SK-N-SH (cell line): Measurements from ENCODE around the gene ELN. TPM values are rescaled to one million over a fixed set of nuclear protein-coding genes. Genes with fewer than 3 reads are reported as not detected.

Experiments
- CTCF ChIA-PET: fragments of 300-600, 350-600 bp; formaldehyde crosslinking; extraction: SDS; loops from one replicate; lab custom pipeline; 2021; lab: Yijun Ruan, JAX
- POLR2A ChIA-PET: fragments of 350-600 bp; sonication (Branson Sonifier 250); formaldehyde crosslinking; extraction: SDS; loops from one replicate; lab custom pipeline; 2020; ENCODE audit warnings: antibody characterized with exemption, inconsistent platforms; lab: Yijun Ruan, JAX
- DNase-seq: peaks from one replicate; pipeline ENCODE4 v3.0.0; 2012
- H2AFZ ChIP-seq: fragments of 200-600 bp; sonication (generic); 2 replicates; pipeline ENCODE4 v1.8.1; 2016; ENCODE audit warnings: antibody characterized with exemption, mild to moderate bottlenecking, low read depth
- H3F3A ChIP-seq: fragments of 200-600 bp; sonication (generic); replicated peaks from 2 replicates; pipeline ENCODE3; 2016; ENCODE audit warnings: antibody characterized with exemption, mild to moderate bottlenecking; ENCODE audit not compliant: insufficient read depth
- H3K27ac ChIP-seq, 2 experiments: fragments of 200-500 bp in 1 of 2; fragments of 200-600 bp in 1 of 2; sonication (Bioruptor generic) in 1 of 2; sonication (generic), shearing (Covaris generic) in 1 of 2; 2 replicates each; pipeline versions ENCODE4 v1.5.1 to v1.6.1; 2014 to 2016; ENCODE audit warnings: low read depth in 2 of 2, inconsistent platforms in 1 of 2, low read length in 1 of 2, mild to moderate bottlenecking in 1 of 2, mixed read lengths in 1 of 2
- H3K27me3 ChIP-seq: fragments of 200-600 bp; sonication (generic), shearing (Covaris generic); 2 replicates; pipeline ENCODE4 v1.6.1; 2016; ENCODE audit warnings: mixed run types; ENCODE audit not compliant: insufficient read depth
- H3K36me3 ChIP-seq, 2 experiments: fragments of 200-500 bp in 1 of 2; fragments of 200-600 bp in 1 of 2; sonication (Bioruptor generic) in 1 of 2; sonication (generic) in 1 of 2; replicated peaks in 1 of 2; 2 replicates each; pipeline versions ENCODE3 to v1.5.1; 2014 to 2016; ENCODE audit warnings: low read length in 1 of 2, mild to moderate bottlenecking in 1 of 2; ENCODE audit not compliant: insufficient read depth in 2 of 2, control insufficient read depth in 1 of 2
- H3K4me1 ChIP-seq, 2 experiments: fragments of 200-500 bp in 1 of 2; fragments of 200-600 bp in 1 of 2; sonication (Bioruptor generic) in 1 of 2; sonication (generic), shearing (Covaris generic) in 1 of 2; 2 replicates each; pipeline versions ENCODE4 v1.5.1 to v1.6.1; 2014 to 2016; ENCODE audit warnings: low read depth in 1 of 2, low read length in 1 of 2, mixed run types in 1 of 2; ENCODE audit not compliant: insufficient read depth in 2 of 2, control insufficient read depth in 1 of 2
- H3K4me2 ChIP-seq: fragments of 200-600 bp; sonication (generic), shearing (Covaris generic); 2 replicates; pipeline ENCODE4 v1.6.1; 2017; ENCODE audit warnings: mixed run types
- H3K4me3 ChIP-seq, 2 experiments: fragments of 200-500 bp in 1 of 2; fragments of 200-600 bp in 1 of 2; sonication (Bioruptor generic) in 1 of 2; sonication (generic), shearing (Covaris generic) in 1 of 2; 2 replicates each; pipeline versions ENCODE4 v1.5.1 to v1.8.1; 2014 to 2016; ENCODE audit warnings: low read depth in 2 of 2, inconsistent platforms in 1 of 2, low read length in 1 of 2, mild to moderate bottlenecking in 1 of 2, mixed read lengths in 1 of 2, moderate library complexity in 1 of 2
- H3K79me2 ChIP-seq: fragments of 200-600 bp; sonication (generic); 2 replicates; pipeline ENCODE4 v1.8.1; 2017; ENCODE audit warnings: mild to moderate bottlenecking; ENCODE audit not compliant: insufficient read depth
- H3K9ac ChIP-seq: fragments of 200-600 bp; sonication (generic); 2 replicates; pipeline ENCODE4 v1.6.1; 2017; ENCODE audit warnings: mixed run types
- H3K9me2 ChIP-seq: fragments of 200-600 bp; sonication (generic); 2 replicates; pipeline ENCODE4 v1.6.1; 2017; ENCODE audit warnings: mixed run types
- H3K9me3 ChIP-seq: fragments of 200-600 bp; sonication (generic); 2 replicates; pipeline ENCODE4 v1.6.1; 2017; ENCODE audit warnings: mixed run types, mild to moderate bottlenecking, moderate library complexity
- H4K20me1 ChIP-seq: fragments of 200-600 bp; sonication (generic); 2 replicates; pipeline ENCODE4 v1.6.1; 2017; ENCODE audit warnings: mild to moderate bottlenecking, mixed run types; ENCODE audit not compliant: insufficient read depth
- EP300 ChIP-seq, 2 experiments: IDR thresholded peaks; 2 replicates each; pipeline versions ENCODE4 v1.4.0 to v1.6.1; 2012; ENCODE audit warnings: borderline replicate concordance in 1 of 2, low read depth in 1 of 2, low read length in 1 of 2
- EZH2phosphoT487 ChIP-seq: fragments of 200-600 bp; sonication (generic); IDR thresholded peaks from 2 replicates; pipeline ENCODE4 v1.6.1; 2017; ENCODE audit warnings: low read depth, mixed run types, mild to moderate bottlenecking, antibody characterized with exemption, moderate library complexity, borderline replicate concordance
- FOXM1 ChIP-seq: IDR thresholded peaks from 2 replicates; pipeline ENCODE4 v1.4.0; 2012; ENCODE audit warnings: low read depth, mild to moderate bottlenecking
- IRF3 ChIP-seq: fragments of 150-350 bp; IDR thresholded peaks from 2 replicates; pipeline ENCODE4 v1.6.1; 2016; ENCODE audit warnings: mild to moderate bottlenecking, low read depth, low read length
- MEF2A ChIP-seq: IDR thresholded peaks from 2 replicates; pipeline ENCODE4 v1.4.0; 2012; ENCODE audit warnings: low read depth, borderline replicate concordance
- MXI1 ChIP-seq: IDR thresholded peaks from 2 replicates; pipeline ENCODE4 v1.6.1; 2012; ENCODE audit warnings: mild to moderate bottlenecking, low read depth, low read length, improper control_type of control experiment
- PBX3 ChIP-seq: IDR thresholded peaks from 2 replicates; pipeline ENCODE4; 2012
- POLR2AphosphoS5 ChIP-seq: IDR thresholded peaks from 2 replicates; pipeline ENCODE4 v1.6.1; 2012; ENCODE audit warnings: low read depth, low read length
- RAD21 ChIP-seq: IDR thresholded peaks from 2 replicates; pipeline ENCODE4 v1.6.1; 2012; ENCODE audit warnings: mild to moderate bottlenecking, low read length
- TAF1 ChIP-seq: IDR thresholded peaks from 2 replicates; pipeline ENCODE4 v1.6.1; 2012; ENCODE audit warnings: low read depth, mild to moderate bottlenecking, low read length, moderate library complexity, borderline replicate concordance
- TEAD4 ChIP-seq: IDR thresholded peaks from 2 replicates; pipeline ENCODE4 v1.4.0; 2012; ENCODE audit warnings: mild to moderate bottlenecking, borderline replicate concordance; ENCODE audit not compliant: insufficient read depth
- YY1 ChIP-seq: IDR thresholded peaks from 2 replicates; pipeline ENCODE4 v1.4.0; 2012; ENCODE audit warnings: low read depth, mild to moderate bottlenecking
- WGBS: methylation state at CpG from one replicate; pipeline ENCODE4 v1.1.6; 2017; ENCODE audit warnings: low lambda C conversion rate; 5-methylcytosine and 5-hydroxymethylcytosine counted together
- polyA plus RNA-seq, 3 experiments: library from polyadenylated mRNA; depleted of rRNA; stranded (reverse); fragments of >200 nt; gene quantifications; 2 replicates each; pipeline ENCODE4 v1.2.3, GENCODE V29; 2012
- TF ChIP-seq, protein P1 (sequence below): IDR thresholded peaks from 2 replicates; pipeline ENCODE4 v1.6.1; 2012; ENCODE audit warnings: mild to moderate bottlenecking, low read depth, low read length, moderate library complexity
- TF ChIP-seq, protein P2 (sequence below): IDR thresholded peaks from 2 replicates; pipeline ENCODE4 v1.4.0; 2012; ENCODE audit warnings: low read depth
- TF ChIP-seq, protein P3 (sequence below): fragments of 150-350 bp; IDR thresholded peaks from 2 replicates; pipeline ENCODE4 v1.6.1; 2017; ENCODE audit warnings: antibody characterized with exemption, low read length, low read depth, borderline replicate concordance

ELN gene
- polyA plus RNA-seq, 1 of the 3 experiments (the other 2 are of a cell fraction) = 12.5 TPM

DNA sequence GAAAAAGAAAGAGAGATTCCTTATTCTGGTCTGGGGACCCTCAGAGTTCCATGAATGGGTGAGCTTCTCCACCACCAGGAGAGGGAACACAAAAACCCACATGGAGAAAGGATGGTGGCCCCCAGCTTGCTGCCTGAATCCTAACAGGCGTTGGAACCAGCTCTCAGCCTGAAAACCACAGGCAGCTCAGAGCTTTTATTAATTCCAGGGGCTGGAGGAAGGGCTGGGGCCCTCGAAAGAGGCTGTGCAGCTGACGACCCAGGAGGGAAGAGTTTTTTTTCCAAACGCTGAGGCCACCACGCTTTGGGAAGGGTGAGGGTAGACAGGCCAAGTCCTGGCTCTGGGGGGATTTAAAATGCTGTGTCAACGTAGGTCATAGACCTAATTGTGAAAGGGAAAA lies 10.8 kb upstream of the ELN start:
- POLR2A ChIA-PET = no interaction called here
- Histone ChIP-seq H3K9ac (no peak overlapping the region), H3K27ac (no peak overlapping the region), H3K79me2 (no peaks in the 10 kb centered on the region), H3K4me3 (no peak overlapping the region), H3K4me2 (no peak overlapping the region), H4K20me1 (no peaks in the 10 kb centered on the region), H3F3A (peaks cover 17% of the 10 kb centered on the region), H3K27me3 (no peaks in the 10 kb centered on the region), H3K36me3 (no peaks in the 10 kb centered on the region), H2AFZ (no peak overlapping the region), H3K9me2 (no peaks in the 10 kb centered on the region), H3K4me1 (peaks cover 5 to 25% of the 10 kb centered on the region in 2 experiments; a peak in 2 of 4 replicates), H3K9me3 (no peaks in the 10 kb centered on the region)
- WGBS = 68% methylated on average over 6 of the region's 6 CpGs
- CTCF ChIA-PET = interaction anchor here (0.9 to 4.9 kb wide), 4 partner anchors 8 to 189 kb away, joined by 3 to 48 read pairs (median 3); partner anchors contain the start of gene ELN
- DNase-seq = no peak
- TF ChIP-seq, protein P1, sequence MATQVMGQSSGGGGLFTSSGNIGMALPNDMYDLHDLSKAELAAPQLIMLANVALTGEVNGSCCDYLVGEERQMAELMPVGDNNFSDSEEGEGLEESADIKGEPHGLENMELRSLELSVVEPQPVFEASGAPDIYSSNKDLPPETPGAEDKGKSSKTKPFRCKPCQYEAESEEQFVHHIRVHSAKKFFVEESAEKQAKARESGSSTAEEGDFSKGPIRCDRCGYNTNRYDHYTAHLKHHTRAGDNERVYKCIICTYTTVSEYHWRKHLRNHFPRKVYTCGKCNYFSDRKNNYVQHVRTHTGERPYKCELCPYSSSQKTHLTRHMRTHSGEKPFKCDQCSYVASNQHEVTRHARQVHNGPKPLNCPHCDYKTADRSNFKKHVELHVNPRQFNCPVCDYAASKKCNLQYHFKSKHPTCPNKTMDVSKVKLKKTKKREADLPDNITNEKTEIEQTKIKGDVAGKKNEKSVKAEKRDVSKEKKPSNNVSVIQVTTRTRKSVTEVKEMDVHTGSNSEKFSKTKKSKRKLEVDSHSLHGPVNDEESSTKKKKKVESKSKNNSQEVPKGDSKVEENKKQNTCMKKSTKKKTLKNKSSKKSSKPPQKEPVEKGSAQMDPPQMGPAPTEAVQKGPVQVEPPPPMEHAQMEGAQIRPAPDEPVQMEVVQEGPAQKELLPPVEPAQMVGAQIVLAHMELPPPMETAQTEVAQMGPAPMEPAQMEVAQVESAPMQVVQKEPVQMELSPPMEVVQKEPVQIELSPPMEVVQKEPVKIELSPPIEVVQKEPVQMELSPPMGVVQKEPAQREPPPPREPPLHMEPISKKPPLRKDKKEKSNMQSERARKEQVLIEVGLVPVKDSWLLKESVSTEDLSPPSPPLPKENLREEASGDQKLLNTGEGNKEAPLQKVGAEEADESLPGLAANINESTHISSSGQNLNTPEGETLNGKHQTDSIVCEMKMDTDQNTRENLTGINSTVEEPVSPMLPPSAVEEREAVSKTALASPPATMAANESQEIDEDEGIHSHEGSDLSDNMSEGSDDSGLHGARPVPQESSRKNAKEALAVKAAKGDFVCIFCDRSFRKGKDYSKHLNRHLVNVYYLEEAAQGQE = no peak
- TF ChIP-seq RAD21 (no peak), TAF1 (no peak)
- TF ChIP-seq, protein P2, sequence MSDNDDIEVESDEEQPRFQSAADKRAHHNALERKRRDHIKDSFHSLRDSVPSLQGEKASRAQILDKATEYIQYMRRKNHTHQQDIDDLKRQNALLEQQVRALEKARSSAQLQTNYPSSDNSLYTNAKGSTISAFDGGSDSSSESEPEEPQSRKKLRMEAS = no peak

DNA sequence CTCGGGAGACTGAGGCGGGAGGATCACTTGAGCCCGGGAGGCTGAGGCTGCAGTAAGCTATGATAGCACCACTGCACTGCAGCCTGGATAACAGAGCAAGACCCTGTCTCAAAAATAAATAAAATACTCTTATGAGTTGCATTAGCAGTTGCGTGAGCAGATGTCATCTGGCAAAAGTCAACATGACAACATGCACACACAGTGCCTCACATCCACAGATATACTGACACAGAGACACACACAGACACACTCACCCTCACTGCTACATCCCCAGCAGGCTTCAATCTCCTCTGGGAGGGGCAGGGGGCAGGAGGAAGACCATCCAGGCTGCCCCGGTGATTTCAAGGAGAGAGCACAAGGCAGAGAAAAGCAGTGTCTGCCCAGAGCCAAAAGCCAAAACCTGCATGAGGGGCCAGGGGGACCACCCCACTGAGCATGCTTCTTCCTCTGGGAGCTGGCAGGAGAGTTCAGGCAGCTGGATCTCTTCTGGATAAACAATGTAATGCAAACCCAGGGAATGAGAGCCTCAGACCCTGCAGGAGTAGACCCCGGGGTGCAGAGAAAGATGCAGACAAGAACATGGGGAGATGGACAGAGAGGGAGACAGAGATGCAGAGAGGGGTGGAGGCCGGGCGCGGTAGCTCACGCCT lies 9.6 kb upstream of the ELN start:
- ChIA-PET CTCF (interaction anchor here (1.0 to 4.9 kb wide), 3 partner anchors 8 to 14 kb away, joined by 3 to 48 read pairs (median 3); partner anchors contain the start of gene ELN), POLR2A (no interaction called here)
- Histone ChIP-seq H3K4me2 (no peak overlapping the region), H3K9ac (no peak overlapping the region), H2AFZ (no peak overlapping the region), H3K36me3 (no peaks in the 10 kb centered on the region), H3F3A (peaks cover 24% of the 10 kb centered on the region), H3K9me3 (no peaks in the 10 kb centered on the region), H3K9me2 (no peaks in the 10 kb centered on the region), H3K27me3 (no peaks in the 10 kb centered on the region), H3K4me1 (peaks cover 11 to 30% of the 10 kb centered on the region in 2 experiments), H3K79me2 (no peaks in the 10 kb centered on the region), H3K27ac (no peak overlapping the region), H4K20me1 (no peaks in the 10 kb centered on the region), H3K4me3 (no peak overlapping the region)
- 83% methylated on average over 10 of the region's 10 CpGs for WGBS
- no peak for DNase-seq
- TF ChIP-seq MEF2A (no peak), POLR2AphosphoS5 (no peak), EP300 (IDR thresholded peaks at IDR 0.05; ENCODE audit: borderline replicate concordance in 1 of 2, low read depth in 1 of 2, low read length in 1 of 2) (no peak), IRF3 (no peak), FOXM1 (no peak), YY1 (no peak), TAF1 (no peak), EZH2phosphoT487 (no peak), PBX3 (no peak), MXI1 (no peak), TEAD4 (no peak)
- TF ChIP-seq, protein P3, sequence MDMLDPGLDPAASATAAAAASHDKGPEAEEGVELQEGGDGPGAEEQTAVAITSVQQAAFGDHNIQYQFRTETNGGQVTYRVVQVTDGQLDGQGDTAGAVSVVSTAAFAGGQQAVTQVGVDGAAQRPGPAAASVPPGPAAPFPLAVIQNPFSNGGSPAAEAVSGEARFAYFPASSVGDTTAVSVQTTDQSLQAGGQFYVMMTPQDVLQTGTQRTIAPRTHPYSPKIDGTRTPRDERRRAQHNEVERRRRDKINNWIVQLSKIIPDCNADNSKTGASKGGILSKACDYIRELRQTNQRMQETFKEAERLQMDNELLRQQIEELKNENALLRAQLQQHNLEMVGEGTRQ = no peak
- TF ChIP-seq, protein P2 = no peak
